ENCODE results near the gene IPO5.

DNA sequence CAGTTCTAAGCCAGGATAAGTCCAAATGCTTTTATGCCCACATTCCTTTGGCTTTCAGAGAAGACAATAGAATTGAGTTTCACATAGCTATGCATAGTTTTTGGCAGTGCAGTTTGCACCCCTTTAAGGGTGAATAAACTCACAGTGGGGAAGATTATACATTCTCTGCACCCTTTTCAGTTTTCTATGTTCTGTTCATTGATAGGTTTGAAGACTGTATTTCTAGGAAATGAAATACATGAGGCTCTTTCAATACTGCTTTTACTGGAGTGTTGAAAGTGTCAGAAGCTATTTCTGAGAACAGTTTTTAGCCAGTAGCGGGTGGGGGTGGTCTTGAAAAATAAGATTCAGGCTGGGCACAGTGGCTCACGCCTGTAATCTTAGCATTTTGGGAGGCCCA, 46.2 kb downstream of the IPO5 start:
- TF ChIP-seq, protein P1, sequence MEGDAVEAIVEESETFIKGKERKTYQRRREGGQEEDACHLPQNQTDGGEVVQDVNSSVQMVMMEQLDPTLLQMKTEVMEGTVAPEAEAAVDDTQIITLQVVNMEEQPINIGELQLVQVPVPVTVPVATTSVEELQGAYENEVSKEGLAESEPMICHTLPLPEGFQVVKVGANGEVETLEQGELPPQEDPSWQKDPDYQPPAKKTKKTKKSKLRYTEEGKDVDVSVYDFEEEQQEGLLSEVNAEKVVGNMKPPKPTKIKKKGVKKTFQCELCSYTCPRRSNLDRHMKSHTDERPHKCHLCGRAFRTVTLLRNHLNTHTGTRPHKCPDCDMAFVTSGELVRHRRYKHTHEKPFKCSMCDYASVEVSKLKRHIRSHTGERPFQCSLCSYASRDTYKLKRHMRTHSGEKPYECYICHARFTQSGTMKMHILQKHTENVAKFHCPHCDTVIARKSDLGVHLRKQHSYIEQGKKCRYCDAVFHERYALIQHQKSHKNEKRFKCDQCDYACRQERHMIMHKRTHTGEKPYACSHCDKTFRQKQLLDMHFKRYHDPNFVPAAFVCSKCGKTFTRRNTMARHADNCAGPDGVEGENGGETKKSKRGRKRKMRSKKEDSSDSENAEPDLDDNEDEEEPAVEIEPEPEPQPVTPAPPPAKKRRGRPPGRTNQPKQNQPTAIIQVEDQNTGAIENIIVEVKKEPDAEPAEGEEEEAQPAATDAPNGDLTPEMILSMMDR (IDR thresholded peaks at IDR 0.05; ENCODE audit: low read length) = no peak
- TF ChIP-seq EZH2 (IDR thresholded peaks at IDR 0.05; ENCODE audit: borderline replicate concordance, low read length) = no peak
